GM21390 (cell line): ENCODE measurements around the gene PLXNC1.

Experiments used
- ATAC-seq: cut with Tn5 transposase; IDR thresholded peaks from one replicate; pipeline ENCODE4 v1.9.1; 2021; ENCODE audit not compliant: unreplicated experiment

The PLXNC1 gene

DNA sequence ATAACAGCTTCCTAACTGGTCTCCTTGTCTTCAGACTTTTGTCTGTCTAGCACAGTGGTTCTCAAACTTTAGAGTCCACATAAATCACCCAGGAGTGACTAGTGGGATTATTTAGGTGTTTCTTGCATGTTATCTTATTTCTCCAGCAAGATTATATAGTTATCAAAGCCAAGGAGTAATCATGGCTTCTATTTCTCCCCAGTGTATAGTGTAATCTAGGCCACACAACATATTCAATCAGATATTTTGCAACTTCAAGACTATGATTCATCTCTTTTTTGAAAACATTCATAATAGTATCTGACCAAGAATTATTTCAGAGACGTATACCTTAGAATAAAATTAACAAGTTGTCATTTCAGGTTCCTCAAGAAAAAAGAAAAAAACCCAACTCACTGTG is 179.4 kb downstream of the PLXNC1 start:
- no peak for ATAC-seq

DNA sequence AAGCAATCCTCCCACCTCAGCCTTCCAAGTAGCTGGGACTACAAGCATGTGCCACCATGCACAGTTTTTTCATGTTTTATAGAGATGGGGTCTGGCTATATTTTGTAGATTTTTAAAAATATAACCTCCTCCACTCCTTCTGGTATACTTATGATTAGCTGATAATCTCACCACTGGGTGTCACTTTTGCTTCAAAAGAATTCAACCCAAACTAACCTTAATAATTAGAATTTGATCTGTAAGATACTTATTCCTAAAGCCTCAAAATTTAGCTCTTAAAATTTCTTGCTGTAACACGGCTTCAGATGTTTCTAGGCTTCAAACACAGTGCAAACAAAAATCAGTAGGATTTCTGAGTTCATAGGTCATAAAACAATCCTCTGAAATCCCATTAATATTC is 181.0 kb downstream of the PLXNC1 start:
- ATAC-seq, result no peak

DNA sequence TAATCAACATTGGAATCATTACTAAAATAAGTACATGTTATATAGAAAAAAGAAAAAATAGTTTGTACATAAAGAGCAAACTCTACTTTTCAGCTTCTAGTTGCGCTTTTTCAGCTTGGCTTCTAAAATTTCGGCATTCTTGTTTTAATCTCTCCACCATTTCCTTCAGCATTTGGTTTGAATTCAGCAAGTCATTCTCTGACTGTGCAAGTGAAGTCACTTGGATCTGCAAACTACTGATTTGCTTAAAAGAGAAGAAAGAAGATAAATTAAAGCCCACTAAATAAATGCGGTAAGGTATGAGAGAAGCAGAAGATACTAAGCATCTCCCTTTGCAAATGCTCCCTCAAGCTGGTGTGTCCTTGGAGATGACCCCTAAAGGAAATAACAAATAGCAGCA is 185.0 kb downstream of the PLXNC1 start:
- no peak for ATAC-seq

GRCh38 chr12:94336211-94336925 is 188.0 kb downstream of the PLXNC1 start:
- ATAC-seq, result no peak

DNA sequence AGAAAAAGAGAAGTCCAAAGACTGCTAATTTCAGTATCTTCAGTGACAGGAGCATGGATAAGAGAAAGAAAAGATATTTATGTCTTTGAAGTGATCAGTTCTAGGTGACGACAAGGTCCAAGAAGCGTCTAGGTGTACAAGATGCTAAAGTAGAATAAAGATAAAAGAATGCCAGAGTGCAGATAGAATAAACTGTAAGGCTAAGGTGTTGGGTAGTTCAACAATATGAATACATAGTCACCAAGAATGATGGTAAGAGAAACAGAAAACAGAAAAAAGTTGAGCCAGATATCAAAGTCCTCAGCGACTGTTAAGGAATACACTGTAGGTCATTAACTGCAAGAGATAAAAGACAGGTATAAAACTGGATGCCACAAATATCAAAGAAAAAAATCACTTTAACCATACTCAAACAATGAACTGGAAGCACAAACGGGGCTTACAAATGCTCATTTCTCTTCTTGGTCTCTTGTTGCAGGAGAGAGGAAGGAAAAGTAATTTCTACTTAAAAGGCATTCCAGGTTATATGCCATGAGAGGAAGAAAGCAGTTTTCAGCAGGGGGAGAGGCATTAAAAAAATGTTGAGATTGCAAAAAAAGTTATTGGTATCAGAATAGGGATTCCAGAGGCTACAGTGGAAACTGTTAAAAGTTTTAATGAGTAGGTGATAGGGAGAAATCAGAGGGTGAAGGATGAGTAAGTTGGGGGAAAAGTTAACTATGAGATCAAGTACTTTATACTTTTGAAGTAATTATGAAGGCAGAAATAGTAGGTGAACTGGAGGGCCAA is 189.8 kb downstream of the PLXNC1 start:
- no peak for ATAC-seq

DNA sequence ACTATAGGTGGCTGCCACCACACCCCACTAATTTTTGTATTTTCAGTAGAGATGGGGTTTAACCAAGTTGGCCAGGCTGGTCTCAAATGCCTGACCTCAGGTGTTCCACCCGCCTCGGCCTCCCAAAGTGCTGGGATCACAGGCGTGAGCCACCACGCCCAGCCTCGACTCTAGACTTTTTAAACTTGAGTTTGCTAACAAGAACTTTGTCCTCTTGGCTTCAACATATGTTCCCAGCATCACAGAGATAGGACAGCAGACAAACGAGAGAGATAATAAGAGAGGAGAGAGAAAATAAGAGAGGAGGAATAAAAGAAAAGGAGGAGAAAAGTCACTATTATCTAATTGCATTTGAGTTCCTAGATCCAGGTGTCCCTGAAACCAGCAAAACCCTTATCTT is 192.2 kb downstream of the PLXNC1 start:
- no peak for ATAC-seq

DNA sequence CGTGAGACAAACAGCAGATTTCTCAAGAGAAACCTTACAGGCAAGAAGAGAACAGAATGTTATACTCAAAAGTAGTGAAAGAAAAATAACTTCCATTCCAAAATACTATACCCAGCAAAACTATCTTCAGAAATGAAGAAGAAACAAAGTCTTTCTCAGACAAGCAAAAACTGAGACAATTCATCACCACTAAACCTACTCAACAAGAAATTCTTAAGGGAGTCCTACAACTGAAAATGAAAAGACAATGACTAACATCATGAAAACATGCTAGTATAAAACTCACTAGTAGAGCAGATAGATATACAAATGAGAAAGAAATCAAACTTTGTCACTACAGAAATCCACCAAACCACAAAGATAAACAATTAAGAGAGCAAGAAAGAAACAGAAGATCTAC is 204.8 kb downstream of the PLXNC1 start:
- ATAC-seq, result no peak
